Measurements from ENCODE around the gene SKAP1. TPM values are rescaled to one million over a fixed set of nuclear protein-coding genes. Genes with fewer than 3 reads are reported as not detected.
A peak's percentile ranks its signal among the peaks of the same experiment; 100 is the strongest.

SKAP1 gene
- total and polyA plus RNA-seq, 2 experiments from 2014 or later = 0.36 TPM; not detected in 1

DNA sequence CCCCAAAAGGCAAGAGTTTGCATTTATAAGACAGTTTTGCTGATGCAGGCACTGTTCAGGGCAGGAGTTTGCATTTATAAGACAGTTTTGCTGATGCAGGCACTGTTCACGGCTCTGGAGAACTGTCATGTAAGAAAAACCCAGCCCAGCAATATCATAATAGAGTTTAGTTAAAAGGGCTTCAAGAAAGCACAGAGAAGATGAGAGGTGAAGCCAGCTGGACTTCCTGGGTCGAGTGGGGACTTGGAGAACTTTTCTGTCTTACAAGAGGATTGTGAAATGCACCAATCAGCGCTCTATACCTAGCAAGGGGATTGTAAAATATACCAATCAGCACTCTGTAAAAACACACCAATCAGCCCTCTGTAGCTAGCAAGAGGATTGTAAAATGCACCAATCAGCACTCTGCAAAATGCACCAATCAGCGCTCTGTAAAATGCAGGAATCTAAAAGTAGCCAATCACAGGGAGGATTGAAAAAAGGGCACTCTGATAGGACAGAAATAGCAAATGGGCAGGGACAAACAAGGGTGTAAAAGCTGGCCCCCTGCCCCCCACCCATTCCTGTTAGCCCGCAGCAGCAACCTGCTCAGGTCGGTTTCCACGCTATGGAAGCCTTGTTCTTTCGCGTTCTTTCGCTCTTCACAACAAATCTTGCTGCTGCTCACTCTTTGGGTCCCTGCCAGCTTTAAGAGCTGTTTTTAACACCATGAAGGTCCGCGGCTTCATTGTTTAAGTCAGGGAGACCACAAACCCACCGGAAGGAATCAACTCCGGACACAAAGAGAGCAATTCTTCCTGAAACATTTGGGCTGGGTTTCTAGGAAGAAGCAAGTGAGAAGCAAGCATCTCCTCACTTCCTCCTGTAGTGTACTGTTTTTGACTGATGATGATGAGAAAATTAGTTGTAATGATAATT, 327.0 kb downstream of the SKAP1 start:
- Histone ChIP-seq H3K27ac (no peak overlapping the region), H3K4me1 (ENCODE audit: low read depth) (no peaks in the 10 kb centered on the region), H3K27me3 (no peaks in the 10 kb centered on the region), H3K36me3 (no peaks in the 10 kb centered on the region), H3K4me3 (no peak overlapping the region), H3K9me3 (ENCODE audit: low read depth) (no peaks in the 10 kb centered on the region)
- no peak for DNase-seq (ENCODE audit: low read depth in 1 of 2, low spot score in 1 of 2)
- no peak for TF ChIP-seq CTCF (IDR thresholded peaks at IDR 0.05; ENCODE audit: low read depth, low read length)

GRCh38 chr17:48102043-48102750, 327.8 kb downstream of the SKAP1 start:
- H3K4me3 ChIP-seq = no peak overlapping the region
- no peak for DNase-seq (ENCODE audit: low read depth in 1 of 2, low spot score in 1 of 2)
- TF ChIP-seq CTCF (IDR thresholded peaks at IDR 0.05; ENCODE audit: low read depth, low read length) = no peak
- H3K4me1 ChIP-seq (ENCODE audit: low read depth) = peaks cover 5% of the 10 kb centered on the region
- no peak overlapping the region for H3K27ac ChIP-seq
- no peaks in the 10 kb centered on the region for H3K27me3 ChIP-seq
- H3K9me3 ChIP-seq (ENCODE audit: low read depth) = no peaks in the 10 kb centered on the region
- no peaks in the 10 kb centered on the region for H3K36me3 ChIP-seq

GRCh38 chr17:48101012-48101720, 328.8 kb downstream of the SKAP1 start, which contains the start of gene CBX1:
TSS of gene CBX1 (minus strand) at chr17:48101478. CDS start at chr17:48077004, 24,474 bp downstream.
- Histone ChIP-seq H3K27ac (peak within 1 kb of the TSS; percentile 87), H3K4me1 (ENCODE audit: low read depth) (peaks cover 5% of the 10 kb centered on the region), H3K9me3 (ENCODE audit: low read depth) (no peaks in the 10 kb centered on the region), H3K27me3 (no peaks in the 10 kb centered on the region), H3K4me3 (peak within 1 kb of the TSS; percentile 64), H3K36me3 (no peaks in the 10 kb centered on the region)
- DNase-seq (ENCODE audit: low read depth in 1 of 2, low spot score in 1 of 2) = peak; percentile 96 to 97
- no peak for TF ChIP-seq CTCF (IDR thresholded peaks at IDR 0.05; ENCODE audit: low read depth, low read length)

DNA sequence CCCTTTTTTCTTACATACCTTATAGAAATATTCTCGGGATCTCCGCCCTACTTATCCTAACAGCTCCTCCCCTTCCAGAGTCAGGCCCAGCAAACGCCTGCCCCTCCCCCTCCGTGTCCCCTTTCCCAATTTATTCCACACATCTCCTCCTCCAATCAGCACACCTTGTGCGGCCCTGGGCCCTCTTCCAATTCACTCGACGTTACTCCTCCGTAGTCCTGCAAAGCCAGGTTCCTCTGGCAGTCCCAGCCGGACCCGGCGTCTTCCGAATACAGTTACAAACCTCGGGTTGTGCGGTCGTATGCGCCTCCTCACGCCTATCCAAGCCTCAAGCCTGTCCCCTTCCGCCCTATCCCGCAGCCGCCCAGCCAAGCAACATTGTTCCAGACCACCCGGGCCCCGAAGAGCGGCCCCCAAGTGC, 329.4 kb downstream of the SKAP1 start:
- no peak for TF ChIP-seq CTCF (IDR thresholded peaks at IDR 0.05; ENCODE audit: low read depth, low read length)
- Histone ChIP-seq H3K27ac (peak overlapping the region; percentile 87), H3K9me3 (ENCODE audit: low read depth) (no peaks in the 10 kb centered on the region), H3K4me3 (peak overlapping the region; percentile 64), H3K4me1 (ENCODE audit: low read depth) (peaks cover 5% of the 10 kb centered on the region), H3K27me3 (no peaks in the 10 kb centered on the region), H3K36me3 (no peaks in the 10 kb centered on the region)
- DNase-seq (ENCODE audit: low read depth in 1 of 2, low spot score in 1 of 2) = peak; percentile 67 to 83

- Histone ChIP-seq H3K4me3 (peak overlapping the region; percentile 64), H3K36me3 (no peaks in the 10 kb centered on the region), H3K9me3 (ENCODE audit: low read depth) (no peaks in the 10 kb centered on the region), H3K27me3 (no peaks in the 10 kb centered on the region), H3K27ac (peak overlapping the region; percentile 87), H3K4me1 (ENCODE audit: low read depth) (peaks cover 5% of the 10 kb centered on the region)
- peak in 1 of 2 donors; percentile 39 for DNase-seq (ENCODE audit: low read depth in 1 of 2, low spot score in 1 of 2)
- no peak for TF ChIP-seq CTCF (IDR thresholded peaks at IDR 0.05; ENCODE audit: low read depth, low read length)
Measured at GRCh38 chr17:48100160-48100559, 329.9 kb downstream of the SKAP1 start.

Measured in cardiac muscle cell (in vitro differentiated cells and primary cell).